H1 (cell line): ENCODE measurements around the gene MCM5. TPM values are rescaled to one million over a fixed set of nuclear protein-coding genes. Genes with fewer than 3 reads are reported as not detected.

Experiments
- CTCF ChIA-PET: fragments of 300-600 bp; sonication (Branson Sonifier 250); formaldehyde crosslinking; loops from one replicate; lab custom pipeline; 2021; ENCODE audit not compliant: partially characterized antibody; lab: Charles Lee
- POLR2A ChIA-PET: fragments of 300-600 bp; sonication (Branson Sonifier 250); formaldehyde crosslinking; loops from one replicate; lab custom pipeline; 2021; ENCODE audit warnings: inconsistent platforms; ENCODE audit not compliant: partially characterized antibody; lab: Charles Lee
- DNase-seq, 2 experiments: peaks; one replicate each; pipeline versions ENCODE4 v3.0.0 to v3.0.0-alpha.2; 2010 to 2022; ENCODE audit warnings: low spot score in 2 of 2, low read depth in 1 of 2, mixed read lengths in 1 of 2
- FAIRE-seq: peaks from 2 replicates; lab custom pipeline; 2011; peaks lifted over from hg19 to GRCh38; lab: Jason Lieb, UNC
- H2AFZ ChIP-seq: 2 replicates; pipeline ENCODE4 v1.8.1; 2012; ENCODE audit warnings: low read length, inconsistent platforms
- H2AK5ac ChIP-seq: 2 replicates; pipeline ENCODE4 v1.6.1; 2013; ENCODE audit warnings: low read depth, low read length
- H2BK120ac ChIP-seq: replicated peaks from 2 replicates; pipeline ENCODE3; 2013; ENCODE audit warnings: low read depth, low read length, inconsistent platforms
- H2BK12ac ChIP-seq: 2 replicates; pipeline ENCODE4 v1.6.1; 2013; ENCODE audit warnings: low read depth, low read length
- H2BK15ac ChIP-seq: 2 replicates; pipeline ENCODE4 v1.6.1; 2013; ENCODE audit warnings: low read length
- H2BK20ac ChIP-seq: 2 replicates; pipeline ENCODE4 v1.6.1; 2013; ENCODE audit warnings: low read length
- H2BK5ac ChIP-seq: 2 replicates; pipeline ENCODE4 v1.6.1; 2013; ENCODE audit warnings: low read depth, low read length
- H3K14ac ChIP-seq: 2 replicates; pipeline ENCODE4 v1.6.1; 2013; ENCODE audit warnings: inconsistent platforms; ENCODE audit not compliant: insufficient read length
- H3K18ac ChIP-seq: 2 replicates; pipeline ENCODE4 v1.6.1; 2013; ENCODE audit warnings: low read length; ENCODE audit errors: extremely low read depth
- H3K23ac ChIP-seq: 2 replicates; pipeline ENCODE4 v1.6.1; 2013; ENCODE audit warnings: inconsistent platforms; ENCODE audit not compliant: insufficient read length
- H3K23me2 ChIP-seq: 2 replicates; pipeline ENCODE4 v1.6.1; 2013; ENCODE audit warnings: low read depth, low read length
- H3K27ac ChIP-seq: 2 replicates; pipeline ENCODE4 v1.6.1; 2011; ENCODE audit warnings: low read depth, low read length, inconsistent platforms
- H3K27me3 ChIP-seq, 4 experiments: replicated peaks in 1 of 4; 1 replicate in 1 of 4; 2 replicates in 3 of 4; pipeline versions ENCODE4 v1.6.1 to v1.8.1; 2011 to 2013; ENCODE audit warnings: low read length in 3 of 4, mild to moderate bottlenecking in 3 of 4, inconsistent platforms in 2 of 4, mixed read lengths in 2 of 4, moderate library complexity in 1 of 4; ENCODE audit not compliant: control insufficient read depth in 3 of 4, insufficient read depth in 3 of 4; ENCODE audit errors: extremely low read depth in 1 of 4
- H3K36me3 ChIP-seq, 4 experiments: 2 replicates each; pipeline versions ENCODE4 v1.6.1 to v1.8.1; 2011 to 2013; ENCODE audit warnings: mild to moderate bottlenecking in 4 of 4, low read length in 3 of 4, moderate library complexity in 2 of 4, control low read depth in 1 of 4, inconsistent platforms in 1 of 4; ENCODE audit not compliant: insufficient read depth in 4 of 4, control insufficient read depth in 2 of 4
- H3K4ac ChIP-seq: replicated peaks from 2 replicates; pipeline ENCODE3; 2013; ENCODE audit warnings: low read length, low read depth, mixed read lengths, inconsistent platforms; ENCODE audit not compliant: insufficient read length
- H3K4me1 ChIP-seq, 4 experiments: replicated peaks in 1 of 4; 1 replicate in 1 of 4; 2 replicates in 3 of 4; pipeline versions ENCODE4 v1.6.1 to v1.8.1; 2011 to 2013; ENCODE audit warnings: low read length in 3 of 4, inconsistent platforms in 2 of 4, mixed read lengths in 1 of 4; ENCODE audit not compliant: insufficient read depth in 4 of 4, control insufficient read depth in 3 of 4
- H3K4me2 ChIP-seq, 2 experiments: 2 replicates each; pipeline versions ENCODE4 v1.6.1 to v1.8.1; 2011 to 2013; ENCODE audit warnings: low read depth in 2 of 2, low read length in 2 of 2, control low read depth in 1 of 2, inconsistent platforms in 1 of 2, mild to moderate bottlenecking in 1 of 2; ENCODE audit not compliant: insufficient read depth in 1 of 2
- H3K4me3 ChIP-seq, 4 experiments: fragments of 200-600, 300-600 bp in 1 of 4; sonication (generic), shearing (Covaris generic), sonication (Bioruptor Twin) in 1 of 4; 2 replicates each; pipeline versions ENCODE4 v1.5.1 to v1.8.1; 2011 to 2016; ENCODE audit warnings: low read length in 4 of 4, low read depth in 3 of 4, control low read depth in 2 of 4, inconsistent platforms in 2 of 4, mild to moderate bottlenecking in 2 of 4, mixed read lengths in 1 of 4, moderate library complexity in 1 of 4; ENCODE audit not compliant: insufficient read depth in 2 of 4; ENCODE audit errors: extremely low read depth in 1 of 4
- H3K56ac ChIP-seq: replicated peaks from 2 replicates; pipeline ENCODE3; 2013; ENCODE audit warnings: low read depth, mild to moderate bottlenecking, mixed read lengths, low read length, inconsistent platforms; ENCODE audit not compliant: insufficient read length
- H3K79me1 ChIP-seq: 2 replicates; pipeline ENCODE4 v1.6.1; 2013; ENCODE audit warnings: low read depth, low read length, control low read depth
- H3K79me2 ChIP-seq, 2 experiments: 2 replicates each; pipeline versions ENCODE4 v1.6.1 to v1.8.1; 2012 to 2013; ENCODE audit warnings: low read length in 2 of 2, mild to moderate bottlenecking in 2 of 2, inconsistent platforms in 1 of 2; ENCODE audit not compliant: insufficient read depth in 2 of 2, control insufficient read depth in 1 of 2
- H3K9ac ChIP-seq, 4 experiments: replicated peaks in 1 of 4; 1 replicate in 1 of 4; 2 replicates in 3 of 4; pipeline versions ENCODE4 v1.6.1 to v1.8.1; 2011 to 2013; ENCODE audit warnings: low read depth in 3 of 4, low read length in 3 of 4, control low read depth in 2 of 4, mild to moderate bottlenecking in 2 of 4, moderate library complexity in 2 of 4, inconsistent platforms in 1 of 4; ENCODE audit errors: extremely low read depth in 1 of 4
- H3K9me3 ChIP-seq, 2 experiments: 2 replicates each; pipeline versions ENCODE4 v1.6.1 to v1.8.1; 2012 to 2013; ENCODE audit warnings: mild to moderate bottlenecking in 2 of 2, moderate library complexity in 2 of 2, control low read depth in 1 of 2, inconsistent platforms in 1 of 2, low read depth in 1 of 2, low read length in 1 of 2, mixed read lengths in 1 of 2; ENCODE audit not compliant: insufficient read depth in 2 of 2
- H4K20me1 ChIP-seq, 2 experiments: replicated peaks in 1 of 2; 2 replicates each; pipeline versions ENCODE3 to v1.8.1; 2011 to 2013; ENCODE audit warnings: inconsistent platforms in 2 of 2, low read length in 2 of 2, mild to moderate bottlenecking in 1 of 2; ENCODE audit not compliant: insufficient read depth in 2 of 2, control insufficient read depth in 1 of 2
- H4K5ac ChIP-seq: 2 replicates; pipeline ENCODE4 v1.6.1; 2013; ENCODE audit warnings: low read length, low read depth, mixed read lengths, inconsistent platforms; ENCODE audit not compliant: insufficient read length
- H4K8ac ChIP-seq: 2 replicates; pipeline ENCODE4 v1.8.0; 2013; ENCODE audit warnings: mild to moderate bottlenecking, moderate library complexity, low read length, inconsistent platforms; ENCODE audit not compliant: insufficient read depth; ENCODE audit errors: extremely low read depth
- H4K91ac ChIP-seq: replicated peaks from 2 replicates; pipeline ENCODE3; 2013; ENCODE audit warnings: low read length, mixed read lengths, inconsistent platforms; ENCODE audit not compliant: insufficient read length
- BACH1 ChIP-seq: IDR thresholded peaks from 2 replicates; pipeline ENCODE4 v1.6.1; 2012; ENCODE audit warnings: low read length, improper control_type of control experiment
- CBX8 ChIP-seq: fragments of 300-800, 300-1000 bp; sonication (generic); IDR thresholded peaks from 2 replicates; pipeline ENCODE4 v1.7.1; 2016; ENCODE audit warnings: low read depth, low read length, borderline replicate concordance
- CEBPB ChIP-seq: IDR thresholded peaks from 2 replicates; pipeline ENCODE4 v1.6.1; 2012; ENCODE audit warnings: low read depth, low read length
- CHD1 ChIP-seq: IDR thresholded peaks from 2 replicates; pipeline ENCODE4 v1.6.1; 2012; ENCODE audit warnings: low read depth, low read length, improper control_type of control experiment
- EZH2 ChIP-seq: fragments of 200-600 bp; sonication (generic); IDR thresholded peaks from 2 replicates; pipeline ENCODE4 v1.7.1; 2012; ENCODE audit warnings: low read depth, mild to moderate bottlenecking, moderate library complexity, low read length, inconsistent platforms; ENCODE audit not compliant: severe bottlenecking
- HDAC6 ChIP-seq: IDR thresholded peaks from one replicate; pipeline ENCODE4 v1.7.1; 2012; ENCODE audit warnings: low read depth, mild to moderate bottlenecking, inconsistent platforms, low read length, moderate library complexity
- JUND ChIP-seq: IDR thresholded peaks from 2 replicates; pipeline ENCODE4 v1.6.1; 2011; ENCODE audit warnings: mild to moderate bottlenecking, improper control_type of control experiment, low read length
- NRF1 ChIP-seq: IDR thresholded peaks from 2 replicates; pipeline ENCODE4 v1.6.1; 2011; ENCODE audit warnings: mild to moderate bottlenecking, low read depth, low read length, improper control_type of control experiment
- PHF8 ChIP-seq: fragments of 200-600 bp; sonication (generic); conservative IDR thresholded peaks from 2 replicates; pipeline ENCODE4 v1.7.1; 2012; ENCODE audit warnings: low read depth, mild to moderate bottlenecking, inconsistent platforms, low read length, moderate library complexity
- POLR2A ChIP-seq, 2 experiments: IDR thresholded peaks; 1 replicate in 1 of 2; 2 replicates in 1 of 2; pipeline ENCODE4 v1.6.1; 2011; ENCODE audit warnings: low read depth in 2 of 2, low read length in 2 of 2, mild to moderate bottlenecking in 2 of 2; ENCODE audit errors: control extremely low read depth in 1 of 2
- RFX5 ChIP-seq: IDR thresholded peaks from 2 replicates; pipeline ENCODE4 v1.6.1; 2011; ENCODE audit warnings: low read depth, low read length, improper control_type of control experiment, borderline replicate concordance
- SIN3A ChIP-seq, 2 experiments: IDR thresholded peaks in 1 of 2; conservative IDR thresholded peaks in 1 of 2; 2 replicates each; pipeline ENCODE4 v1.6.1; 2011 to 2012; ENCODE audit warnings: low read length in 2 of 2, improper control_type of control experiment in 1 of 2, low read depth in 1 of 2, mild to moderate bottlenecking in 1 of 2
- WGBS, 2 experiments: shearing (Covaris generic) in 1 of 2; methylation state at CpG; one replicate each; pipeline versions ENCODE4 v1.1.6 to v1.1.7; 2013 to 2015; ENCODE audit warnings: low lambda C conversion rate in 2 of 2, mixed read lengths in 2 of 2, inconsistent platforms in 1 of 2, low coverage in 1 of 2, missing lambda C conversion rate in 1 of 2; ENCODE audit not compliant: insufficient replicate concordance in 2 of 2, insufficient coverage in 1 of 2, insufficient read length in 1 of 2; ENCODE audit errors: extremely low coverage in 1 of 2, missing lambda C conversion rate in 1 of 2; 5-methylcytosine and 5-hydroxymethylcytosine counted together
- polyA plus RNA-seq, 7 experiments: library from polyadenylated mRNA; depleted of rRNA in 3 of 7; stranded (reverse) in 5 of 7; unstranded in 2 of 7; fragments of >200 nt in 5 of 7; fragments of 200-250 nt in 2 of 7; gene quantifications; 1 replicate in 5 of 7; 2 replicates in 1 of 7; 4 replicates in 1 of 7; pipeline versions ENCODE4 v1.2.1 to v1.2.3, GENCODE V29; 2011 to 2013; ENCODE audit warnings: missing spikeins in 2 of 7, mixed read lengths in 2 of 7
- total RNA-seq: library from RNA; stranded (reverse); fragmentation: NEBNext Ultra II Directional; extraction: Animal tissue kit (Norgen Biotek cat#: 25700); gene quantifications from 2 replicates; pipeline ENCODE4 v1.2.1, GENCODE V29; 2021
- TF ChIP-seq, protein P1 (sequence below): IDR thresholded peaks from 2 replicates; pipeline ENCODE4 v1.6.1; 2011; ENCODE audit warnings: low read length, improper control_type of control experiment

Gene MCM5
- total and polyA plus RNA-seq, 2 of the 8 experiments (the other 6 are each of a cell fraction or from before 2014, with no cell fraction given) = 210 to 305 TPM

DNA sequence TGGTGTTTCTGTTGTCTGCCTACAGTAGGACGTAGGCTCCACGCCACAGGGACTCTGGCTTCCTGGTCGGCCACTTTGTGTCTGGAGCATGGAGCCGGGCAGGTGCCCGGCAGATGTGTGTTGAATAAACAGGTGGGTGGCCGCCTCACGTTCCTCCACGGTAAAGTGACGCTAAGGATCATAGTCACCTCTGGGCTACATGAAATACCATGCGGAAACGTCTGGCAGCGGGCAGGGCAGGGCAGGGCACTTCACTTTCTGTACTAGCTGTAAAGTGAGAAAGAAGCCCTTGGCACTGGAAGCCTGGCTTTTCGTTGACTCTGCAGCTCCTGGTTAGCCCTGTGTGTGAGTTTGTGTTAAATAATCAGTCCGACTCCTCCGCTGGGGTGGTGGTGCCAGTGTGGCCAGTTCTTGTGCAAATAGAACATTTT, 52.4 kb downstream of the MCM5 start:
- H4K5ac ChIP-seq = no peak overlapping the region
- H2AK5ac ChIP-seq = no peak overlapping the region
- no peak overlapping the region for H3K27ac ChIP-seq
- H3K4ac ChIP-seq = no peak overlapping the region
- DNase-seq (no peak), FAIRE-seq (no peak)
- no peak overlapping the region for H2BK5ac ChIP-seq
- H3K79me1 ChIP-seq = no peaks in the 10 kb centered on the region; the same call in 1 of the 2 replicates
- 93% methylated on average over 14 of the region's 15 CpGs; no CpG with 5 or more reads in 1 of the 2 experiments for WGBS, 2 experiments
- no peak overlapping the region for H3K4me2 ChIP-seq
- no peaks in the 10 kb centered on the region for H3K9me3 ChIP-seq
- H2BK20ac ChIP-seq = no peak overlapping the region
- no peak overlapping the region; the same call in 1 of the 2 replicates for H2BK12ac ChIP-seq
- H3K79me2 ChIP-seq = no peaks in the 10 kb centered on the region
- H3K14ac ChIP-seq = no peak overlapping the region
- H3K4me1 ChIP-seq = peaks cover 0 to 4% (median 0%) of the 10 kb centered on the region in 4 experiments; a peak in 3 of 7 replicates
- no peak overlapping the region for H2BK120ac ChIP-seq
- no peak overlapping the region; the same call in 1 of the 2 replicates for H4K8ac ChIP-seq
- no peak overlapping the region for H3K9ac ChIP-seq
- ChIA-PET POLR2A (interaction anchor here (1.9 kb wide), 1 partner anchor 11 kb away, joined by 5 read pairs; no protein-coding TSS in a partner anchor), CTCF (interaction anchor here (0.6 to 1.7 kb wide), 3 partner anchors 22 to 93 kb away, joined by 3 to 7 read pairs (median 4); no protein-coding TSS in a partner anchor)
- no peak overlapping the region for H3K4me3 ChIP-seq
- 0 out of 8 replicates have a peak, but pooled peaks cover 0 to 3% (median 0%) of the 10 kb centered on the region in 4 experiments for H3K36me3 ChIP-seq
- H2AFZ ChIP-seq = no peak overlapping the region
- H3K23me2 ChIP-seq = no peaks in the 10 kb centered on the region
- no peak overlapping the region for H3K23ac ChIP-seq
- H2BK15ac ChIP-seq = no peak overlapping the region
- no peak overlapping the region for H3K56ac ChIP-seq
- no peak overlapping the region for H3K18ac ChIP-seq
- peaks cover 0 to 3% of the 10 kb centered on the region in 2 experiments for H4K20me1 ChIP-seq
- no peak overlapping the region for H4K91ac ChIP-seq
- no peaks in the 10 kb centered on the region for H3K27me3 ChIP-seq
- TF ChIP-seq BACH1 (no peak), PHF8 (no peak), POLR2A (IDR thresholded peaks at IDR 0.05; ENCODE audit: control extremely low read depth in 1 of 2, low read depth in 2 of 2, low read length in 2 of 2) (no peak), HDAC6 (no peak), EZH2 (no peak), CBX8 (no peak), JUND (no peak), CEBPB (no peak), NRF1 (no peak), RFX5 (no peak), CHD1 (no peak), SIN3A (conservative IDR thresholded peaks at IDR 0.05 in 1 of 2, IDR thresholded peaks at IDR 0.05 in 1 of 2; ENCODE audit: low read depth in 1 of 2, low read length in 2 of 2) (no peak)
- TF ChIP-seq, protein P1, sequence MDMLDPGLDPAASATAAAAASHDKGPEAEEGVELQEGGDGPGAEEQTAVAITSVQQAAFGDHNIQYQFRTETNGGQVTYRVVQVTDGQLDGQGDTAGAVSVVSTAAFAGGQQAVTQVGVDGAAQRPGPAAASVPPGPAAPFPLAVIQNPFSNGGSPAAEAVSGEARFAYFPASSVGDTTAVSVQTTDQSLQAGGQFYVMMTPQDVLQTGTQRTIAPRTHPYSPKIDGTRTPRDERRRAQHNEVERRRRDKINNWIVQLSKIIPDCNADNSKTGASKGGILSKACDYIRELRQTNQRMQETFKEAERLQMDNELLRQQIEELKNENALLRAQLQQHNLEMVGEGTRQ = no peak
